HepG2 (cell line): ENCODE data around the gene CUEDC2. TPM values are rescaled to one million over a fixed set of nuclear protein-coding genes. Genes with fewer than 3 reads are reported as not detected.
A peak's percentile ranks its signal among the peaks of the same experiment; 100 is the strongest.

ENCODE experiments used
- CENPX ChIP-seq: sonication (generic); formaldehyde crosslinking; IDR thresholded peaks from 2 replicates; pipeline ENCODE4 v1.9.0; 2021; ENCODE audit warnings: mild to moderate bottlenecking, missing genetic modification reagents, moderate library complexity
- KMT2A ChIP-seq: sonication (generic); formaldehyde crosslinking; IDR thresholded peaks from 2 replicates; pipeline ENCODE4 v1.4.0; 2020; ENCODE audit warnings: missing genetic modification reagents
- SOX13 ChIP-seq, 3 experiments: fragments of 450-650 bp in 1 of 3; sonication (generic) in 1 of 3; formaldehyde crosslinking in 1 of 3; IDR thresholded peaks in 2 of 3; conservative IDR thresholded peaks in 1 of 3; 2 replicates each; pipeline versions ENCODE4 v1.5.0 to v1.6.1; 2016 to 2020; ENCODE audit warnings: antibody characterized with exemption in 1 of 3, mild to moderate bottlenecking in 1 of 3, missing compliant biosample characterization in 1 of 3, missing genetic modification reagents in 1 of 3, moderate library complexity in 1 of 3
- ZMYM4 ChIP-seq: sonication (generic); formaldehyde crosslinking; IDR thresholded peaks from 2 replicates; pipeline ENCODE4 v1.8.1; 2023; ENCODE audit warnings: mild to moderate bottlenecking, missing genetic modification reagents
- ZNF792 ChIP-seq: IDR thresholded peaks from 2 replicates; pipeline ENCODE4 v1.6.1; 2016
- ZSCAN29 ChIP-seq: sonication (generic); formaldehyde crosslinking; conservative IDR thresholded peaks from 2 replicates; pipeline ENCODE4 v1.4.0; 2020; ENCODE audit warnings: mild to moderate bottlenecking, missing genetic modification reagents
- polyA plus RNA-seq, 8 experiments: library from polyadenylated mRNA; depleted of rRNA in 3 of 8; stranded (reverse) in 7 of 8; unstranded in 1 of 8; fragments of >200 nt; fragmentation: Illumina TruSeq in 4 of 8; extraction: Trizol in 4 of 8; gene quantifications; 2 replicates each; pipeline versions ENCODE4 v1.2.1 to v1.2.3, GENCODE V29; 2011 to 2016; ENCODE audit warnings: low read depth in 4 of 8, missing spikeins in 1 of 8, mixed read lengths in 1 of 8; ENCODE audit not compliant: insufficient read depth in 1 of 8
- total RNA-seq, 5 experiments: library from RNA; depleted of rRNA; stranded (reverse); fragments of >200 nt; fragmentation: Illumina TruSeq; extraction: Trizol; gene quantifications; 2 replicates each; pipeline ENCODE4 v1.2.3, GENCODE V29; 2016; ENCODE audit warnings: low read depth in 1 of 5
- TF ChIP-seq, protein P1 (sequence below): sonication (generic); formaldehyde crosslinking; IDR thresholded peaks from 2 replicates; pipeline ENCODE4 v1.4.0; 2020; ENCODE audit warnings: mild to moderate bottlenecking, missing genetic modification reagents, borderline replicate concordance
- TF ChIP-seq, protein P2 (sequence below): sonication (generic); formaldehyde crosslinking; conservative IDR thresholded peaks from 2 replicates; pipeline ENCODE4 v1.8.0; 2022; ENCODE audit warnings: missing genetic modification reagents
- TF ChIP-seq, protein P3 (sequence below): sonication (generic); formaldehyde crosslinking; IDR thresholded peaks from 2 replicates; pipeline ENCODE4 v1.4.0; 2020; ENCODE audit warnings: missing genetic modification reagents, borderline replicate concordance
- TF ChIP-seq, protein P4 (sequence below): sonication (generic); formaldehyde crosslinking; IDR thresholded peaks from 2 replicates; pipeline ENCODE4 v1.5.0; 2020; ENCODE audit warnings: mild to moderate bottlenecking, missing genetic modification reagents, borderline replicate concordance

Gene CUEDC2
- total and polyA plus RNA-seq, 2 of the 13 experiments (the other 11 are each of a cell fraction or from before 2014, with no cell fraction given): 13.1 to 18.4 TPM

DNA sequence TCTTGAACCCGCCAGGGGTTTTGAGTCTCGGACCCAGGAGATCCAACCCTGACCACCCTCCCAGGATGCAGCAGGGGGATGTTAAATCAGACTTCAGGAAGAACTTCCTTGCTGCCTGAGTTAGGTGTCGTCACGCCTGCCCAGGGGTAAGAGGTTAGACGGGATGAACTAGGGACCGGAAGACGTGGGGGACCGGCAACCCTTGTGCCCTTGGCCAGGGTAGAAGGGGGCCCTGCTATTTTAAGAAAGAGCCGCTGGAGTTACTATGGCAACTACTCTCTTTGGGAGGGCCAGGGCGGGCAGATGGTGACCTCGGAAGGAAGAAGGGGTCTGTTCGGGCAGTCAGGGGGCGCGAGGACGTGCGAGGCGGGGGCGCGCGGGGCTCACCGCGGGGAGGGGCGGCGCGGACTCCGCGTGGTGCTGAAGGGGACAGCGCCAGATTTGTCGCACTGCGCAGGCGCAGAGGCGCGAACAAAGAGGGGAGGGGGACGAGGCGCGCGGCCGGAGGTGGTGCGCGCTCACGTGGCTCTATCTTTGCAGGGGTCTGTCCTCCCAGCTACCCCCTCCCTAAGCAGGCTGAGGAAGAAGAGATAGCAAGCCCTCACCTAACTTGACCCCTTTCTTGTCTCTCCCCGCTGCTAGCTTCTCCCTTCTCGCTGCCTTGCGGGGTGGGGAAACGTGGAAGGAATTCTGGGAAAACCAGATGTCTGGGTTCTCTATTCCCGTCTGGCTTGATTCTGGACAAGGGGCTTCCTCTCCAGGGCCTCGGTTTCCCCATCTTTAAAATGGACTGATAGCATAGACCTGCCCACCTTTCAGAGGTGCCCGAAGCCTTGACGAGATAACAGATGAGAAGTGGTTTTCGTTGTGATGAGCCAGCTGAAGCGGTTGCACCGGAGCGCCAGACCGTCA is 12.8 kb downstream of the CUEDC2 start (continued):
- TF ChIP-seq, protein P1, sequence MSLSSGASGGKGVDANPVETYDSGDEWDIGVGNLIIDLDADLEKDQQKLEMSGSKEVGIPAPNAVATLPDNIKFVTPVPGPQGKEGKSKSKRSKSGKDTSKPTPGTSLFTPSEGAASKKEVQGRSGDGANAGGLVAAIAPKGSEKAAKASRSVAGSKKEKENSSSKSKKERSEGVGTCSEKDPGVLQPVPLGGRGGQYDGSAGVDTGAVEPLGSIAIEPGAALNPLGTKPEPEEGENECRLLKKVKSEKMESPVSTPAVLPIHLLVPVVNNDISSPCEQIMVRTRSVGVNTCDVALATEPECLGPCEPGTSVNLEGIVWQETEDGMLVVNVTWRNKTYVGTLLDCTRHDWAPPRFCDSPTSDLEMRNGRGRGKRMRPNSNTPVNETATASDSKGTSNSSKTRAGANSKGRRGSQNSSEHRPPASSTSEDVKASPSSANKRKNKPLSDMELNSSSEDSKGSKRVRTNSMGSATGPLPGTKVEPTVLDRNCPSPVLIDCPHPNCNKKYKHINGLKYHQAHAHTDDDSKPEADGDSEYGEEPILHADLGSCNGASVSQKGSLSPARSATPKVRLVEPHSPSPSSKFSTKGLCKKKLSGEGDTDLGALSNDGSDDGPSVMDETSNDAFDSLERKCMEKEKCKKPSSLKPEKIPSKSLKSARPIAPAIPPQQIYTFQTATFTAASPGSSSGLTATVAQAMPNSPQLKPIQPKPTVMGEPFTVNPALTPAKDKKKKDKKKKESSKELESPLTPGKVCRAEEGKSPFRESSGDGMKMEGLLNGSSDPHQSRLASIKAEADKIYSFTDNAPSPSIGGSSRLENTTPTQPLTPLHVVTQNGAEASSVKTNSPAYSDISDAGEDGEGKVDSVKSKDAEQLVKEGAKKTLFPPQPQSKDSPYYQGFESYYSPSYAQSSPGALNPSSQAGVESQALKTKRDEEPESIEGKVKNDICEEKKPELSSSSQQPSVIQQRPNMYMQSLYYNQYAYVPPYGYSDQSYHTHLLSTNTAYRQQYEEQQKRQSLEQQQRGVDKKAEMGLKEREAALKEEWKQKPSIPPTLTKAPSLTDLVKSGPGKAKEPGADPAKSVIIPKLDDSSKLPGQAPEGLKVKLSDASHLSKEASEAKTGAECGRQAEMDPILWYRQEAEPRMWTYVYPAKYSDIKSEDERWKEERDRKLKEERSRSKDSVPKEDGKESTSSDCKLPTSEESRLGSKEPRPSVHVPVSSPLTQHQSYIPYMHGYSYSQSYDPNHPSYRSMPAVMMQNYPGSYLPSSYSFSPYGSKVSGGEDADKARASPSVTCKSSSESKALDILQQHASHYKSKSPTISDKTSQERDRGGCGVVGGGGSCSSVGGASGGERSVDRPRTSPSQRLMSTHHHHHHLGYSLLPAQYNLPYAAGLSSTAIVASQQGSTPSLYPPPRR (CRISPR knock-in tag): no peak
- TF ChIP-seq, protein P2, sequence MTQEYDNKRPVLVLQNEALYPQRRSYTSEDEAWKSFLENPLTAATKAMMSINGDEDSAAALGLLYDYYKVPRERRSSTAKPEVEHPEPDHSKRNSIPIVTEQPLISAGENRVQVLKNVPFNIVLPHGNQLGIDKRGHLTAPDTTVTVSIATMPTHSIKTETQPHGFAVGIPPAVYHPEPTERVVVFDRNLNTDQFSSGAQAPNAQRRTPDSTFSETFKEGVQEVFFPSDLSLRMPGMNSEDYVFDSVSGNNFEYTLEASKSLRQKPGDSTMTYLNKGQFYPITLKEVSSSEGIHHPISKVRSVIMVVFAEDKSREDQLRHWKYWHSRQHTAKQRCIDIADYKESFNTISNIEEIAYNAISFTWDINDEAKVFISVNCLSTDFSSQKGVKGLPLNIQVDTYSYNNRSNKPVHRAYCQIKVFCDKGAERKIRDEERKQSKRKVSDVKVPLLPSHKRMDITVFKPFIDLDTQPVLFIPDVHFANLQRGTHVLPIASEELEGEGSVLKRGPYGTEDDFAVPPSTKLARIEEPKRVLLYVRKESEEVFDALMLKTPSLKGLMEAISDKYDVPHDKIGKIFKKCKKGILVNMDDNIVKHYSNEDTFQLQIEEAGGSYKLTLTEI (CRISPR knock-in tag): no peak
- TF ChIP-seq ZSCAN29: no peak
- TF ChIP-seq KMT2A: no peak
- 0 out of 2 replicates have a peak, but pooled peaks have one; percentile 44 for TF ChIP-seq ZMYM4
- TF ChIP-seq ZNF792 (CRISPR knock-in tag): 0 out of 2 replicates have a peak, but pooled peaks have one; percentile 47
- no peak for TF ChIP-seq SOX13 (IDR thresholded peaks at IDR 0.05)
- no peak for TF ChIP-seq SOX13 (CRISPR knock-in tag; conservative IDR thresholded peaks at IDR 0.05 in 1 of 2, IDR thresholded peaks at IDR 0.05 in 1 of 2)
- no peak for TF ChIP-seq CENPX (CRISPR knock-in tag)
- TF ChIP-seq, protein P3, sequence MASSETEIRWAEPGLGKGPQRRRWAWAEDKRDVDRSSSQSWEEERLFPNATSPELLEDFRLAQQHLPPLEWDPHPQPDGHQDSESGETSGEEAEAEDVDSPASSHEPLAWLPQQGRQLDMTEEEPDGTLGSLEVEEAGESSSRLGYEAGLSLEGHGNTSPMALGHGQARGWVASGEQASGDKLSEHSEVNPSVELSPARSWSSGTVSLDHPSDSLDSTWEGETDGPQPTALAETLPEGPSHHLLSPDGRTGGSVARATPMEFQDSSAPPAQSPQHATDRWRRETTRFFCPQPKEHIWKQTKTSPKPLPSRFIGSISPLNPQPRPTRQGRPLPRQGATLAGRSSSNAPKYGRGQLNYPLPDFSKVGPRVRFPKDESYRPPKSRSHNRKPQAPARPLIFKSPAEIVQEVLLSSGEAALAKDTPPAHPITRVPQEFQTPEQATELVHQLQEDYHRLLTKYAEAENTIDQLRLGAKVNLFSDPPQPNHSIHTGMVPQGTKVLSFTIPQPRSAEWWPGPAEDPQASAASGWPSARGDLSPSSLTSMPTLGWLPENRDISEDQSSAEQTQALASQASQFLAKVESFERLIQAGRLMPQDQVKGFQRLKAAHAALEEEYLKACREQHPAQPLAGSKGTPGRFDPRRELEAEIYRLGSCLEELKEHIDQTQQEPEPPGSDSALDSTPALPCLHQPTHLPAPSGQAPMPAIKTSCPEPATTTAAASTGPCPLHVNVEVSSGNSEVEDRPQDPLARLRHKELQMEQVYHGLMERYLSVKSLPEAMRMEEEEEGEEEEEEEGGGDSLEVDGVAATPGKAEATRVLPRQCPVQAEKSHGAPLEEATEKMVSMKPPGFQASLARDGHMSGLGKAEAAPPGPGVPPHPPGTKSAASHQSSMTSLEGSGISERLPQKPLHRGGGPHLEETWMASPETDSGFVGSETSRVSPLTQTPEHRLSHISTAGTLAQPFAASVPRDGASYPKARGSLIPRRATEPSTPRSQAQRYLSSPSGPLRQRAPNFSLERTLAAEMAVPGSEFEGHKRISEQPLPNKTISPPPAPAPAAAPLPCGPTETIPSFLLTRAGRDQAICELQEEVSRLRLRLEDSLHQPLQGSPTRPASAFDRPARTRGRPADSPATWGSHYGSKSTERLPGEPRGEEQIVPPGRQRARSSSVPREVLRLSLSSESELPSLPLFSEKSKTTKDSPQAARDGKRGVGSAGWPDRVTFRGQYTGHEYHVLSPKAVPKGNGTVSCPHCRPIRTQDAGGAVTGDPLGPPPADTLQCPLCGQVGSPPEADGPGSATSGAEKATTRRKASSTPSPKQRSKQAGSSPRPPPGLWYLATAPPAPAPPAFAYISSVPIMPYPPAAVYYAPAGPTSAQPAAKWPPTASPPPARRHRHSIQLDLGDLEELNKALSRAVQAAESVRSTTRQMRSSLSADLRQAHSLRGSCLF (CRISPR knock-in tag): 0 out of 2 replicates have a peak, but pooled peaks have one; percentile 68
- TF ChIP-seq, protein P4, sequence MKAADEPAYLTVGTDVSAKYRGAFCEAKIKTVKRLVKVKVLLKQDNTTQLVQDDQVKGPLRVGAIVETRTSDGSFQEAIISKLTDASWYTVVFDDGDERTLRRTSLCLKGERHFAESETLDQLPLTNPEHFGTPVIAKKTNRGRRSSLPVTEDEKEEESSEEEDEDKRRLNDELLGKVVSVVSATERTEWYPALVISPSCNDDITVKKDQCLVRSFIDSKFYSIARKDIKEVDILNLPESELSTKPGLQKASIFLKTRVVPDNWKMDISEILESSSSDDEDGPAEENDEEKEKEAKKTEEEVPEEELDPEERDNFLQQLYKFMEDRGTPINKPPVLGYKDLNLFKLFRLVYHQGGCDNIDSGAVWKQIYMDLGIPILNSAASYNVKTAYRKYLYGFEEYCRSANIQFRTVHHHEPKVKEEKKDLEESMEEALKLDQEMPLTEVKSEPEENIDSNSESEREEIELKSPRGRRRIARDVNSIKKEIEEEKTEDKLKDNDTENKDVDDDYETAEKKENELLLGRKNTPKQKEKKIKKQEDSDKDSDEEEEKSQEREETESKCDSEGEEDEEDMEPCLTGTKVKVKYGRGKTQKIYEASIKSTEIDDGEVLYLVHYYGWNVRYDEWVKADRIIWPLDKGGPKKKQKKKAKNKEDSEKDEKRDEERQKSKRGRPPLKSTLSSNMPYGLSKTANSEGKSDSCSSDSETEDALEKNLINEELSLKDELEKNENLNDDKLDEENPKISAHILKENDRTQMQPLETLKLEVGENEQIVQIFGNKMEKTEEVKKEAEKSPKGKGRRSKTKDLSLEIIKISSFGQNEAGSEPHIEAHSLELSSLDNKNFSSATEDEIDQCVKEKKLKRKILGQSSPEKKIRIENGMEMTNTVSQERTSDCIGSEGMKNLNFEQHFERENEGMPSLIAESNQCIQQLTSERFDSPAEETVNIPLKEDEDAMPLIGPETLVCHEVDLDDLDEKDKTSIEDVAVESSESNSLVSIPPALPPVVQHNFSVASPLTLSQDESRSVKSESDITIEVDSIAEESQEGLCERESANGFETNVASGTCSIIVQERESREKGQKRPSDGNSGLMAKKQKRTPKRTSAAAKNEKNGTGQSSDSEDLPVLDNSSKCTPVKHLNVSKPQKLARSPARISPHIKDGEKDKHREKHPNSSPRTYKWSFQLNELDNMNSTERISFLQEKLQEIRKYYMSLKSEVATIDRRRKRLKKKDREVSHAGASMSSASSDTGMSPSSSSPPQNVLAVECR: peak; percentile 82; the same call in 1 of the 2 replicates
